ENCODE results near the gene PLXNA2.

PLXNA2 gene

GRCh38 chr1:208083016-208083714 lies 161.0 kb downstream of the PLXNA2 start:
- TF ChIP-seq POLR2AphosphoS5 (IDR thresholded peaks at IDR 0.05; ENCODE audit: low read depth, low read length) (no peak), PAX5 (IDR thresholded peaks at IDR 0.05; ENCODE audit: insufficient read depth, low read length, severe bottlenecking) (no peak), SPI1 (IDR thresholded peaks at IDR 0.05; ENCODE audit: low read depth, low read length) (no peak), POU2F2 (IDR thresholded peaks at IDR 0.05; ENCODE audit: low read depth, low read length) (no peak), POLR2A (IDR thresholded peaks at IDR 0.05; ENCODE audit: low read depth, low read length) (no peak), TAF1 (IDR thresholded peaks at IDR 0.05; ENCODE audit: low read depth, low read length) (no peak)
- DNase-seq (ENCODE audit: insufficient read length, low spot score) (no peak), FAIRE-seq (no peak)

- no peak for FAIRE-seq
- no peak for TF ChIP-seq PAX5 (IDR thresholded peaks at IDR 0.05; ENCODE audit: insufficient read depth, low read length, severe bottlenecking)
- no peak for TF ChIP-seq POLR2AphosphoS5 (IDR thresholded peaks at IDR 0.05; ENCODE audit: low read depth, low read length)
- TF ChIP-seq SPI1 (IDR thresholded peaks at IDR 0.05; ENCODE audit: low read depth, low read length) = no peak
- TF ChIP-seq POU2F2 (IDR thresholded peaks at IDR 0.05; ENCODE audit: low read depth, low read length) = no peak
- TF ChIP-seq POLR2A (IDR thresholded peaks at IDR 0.05; ENCODE audit: low read depth, low read length) = no peak
- no peak for TF ChIP-seq TAF1 (IDR thresholded peaks at IDR 0.05; ENCODE audit: low read depth, low read length)
- no peak for DNase-seq (ENCODE audit: insufficient read length, low spot score)
Observed at GRCh38 chr1:208081972-208082371, 162.2 kb downstream of the PLXNA2 start.

- TF ChIP-seq POLR2A (IDR thresholded peaks at IDR 0.05; ENCODE audit: low read depth, low read length) (no peak), PAX5 (IDR thresholded peaks at IDR 0.05; ENCODE audit: insufficient read depth, low read length, severe bottlenecking) (no peak), SPI1 (IDR thresholded peaks at IDR 0.05; ENCODE audit: low read depth, low read length) (no peak), TAF1 (IDR thresholded peaks at IDR 0.05; ENCODE audit: low read depth, low read length) (no peak), POU2F2 (IDR thresholded peaks at IDR 0.05; ENCODE audit: low read depth, low read length) (no peak), POLR2AphosphoS5 (IDR thresholded peaks at IDR 0.05; ENCODE audit: low read depth, low read length) (no peak)
- no peak for DNase-seq (ENCODE audit: insufficient read length, low spot score)
- FAIRE-seq = no peak
Observed at GRCh38 chr1:208080396-208081286, 163.5 kb downstream of the PLXNA2 start.

DNA sequence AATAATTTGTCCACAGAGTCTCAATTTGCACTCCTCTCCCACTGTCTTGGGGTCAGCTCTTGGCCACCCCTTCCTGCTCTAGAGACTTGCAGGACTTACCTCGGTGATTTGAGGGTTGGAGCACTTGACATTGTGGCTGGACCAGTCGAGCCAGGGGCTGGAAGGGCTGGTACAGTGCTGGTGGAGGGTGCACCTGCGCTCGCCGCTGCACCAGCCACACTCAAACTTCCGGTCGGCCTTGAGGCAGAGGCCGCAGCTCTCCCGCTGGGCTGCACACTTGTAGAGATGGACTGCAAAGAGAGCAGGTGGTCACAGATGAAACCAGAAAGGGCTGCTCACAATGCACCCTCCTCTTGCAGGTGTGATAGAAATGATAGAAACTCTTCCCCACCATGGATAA lies 165.0 kb downstream of the PLXNA2 start:
- FAIRE-seq (no peak), DNase-seq (ENCODE audit: insufficient read length, low spot score) (no peak)
- TF ChIP-seq POLR2A (IDR thresholded peaks at IDR 0.05; ENCODE audit: low read depth, low read length) = no peak
- TF ChIP-seq POLR2AphosphoS5 (IDR thresholded peaks at IDR 0.05; ENCODE audit: low read depth, low read length) = no peak
- TF ChIP-seq POU2F2 (IDR thresholded peaks at IDR 0.05; ENCODE audit: low read depth, low read length) = no peak

- TF ChIP-seq PAX5 (IDR thresholded peaks at IDR 0.05; ENCODE audit: insufficient read depth, low read length, severe bottlenecking) (no peak), POU2F2 (IDR thresholded peaks at IDR 0.05; ENCODE audit: low read depth, low read length) (no peak), TAF1 (IDR thresholded peaks at IDR 0.05; ENCODE audit: low read depth, low read length) (no peak), POLR2A (IDR thresholded peaks at IDR 0.05; ENCODE audit: low read depth, low read length) (no peak), SPI1 (IDR thresholded peaks at IDR 0.05; ENCODE audit: low read depth, low read length) (no peak), POLR2AphosphoS5 (IDR thresholded peaks at IDR 0.05; ENCODE audit: low read depth, low read length) (no peak)
- no peak for DNase-seq (ENCODE audit: insufficient read length, low spot score)
- FAIRE-seq = no peak
Observed at GRCh38 chr1:208078752-208079151, 165.4 kb downstream of the PLXNA2 start.

- TF ChIP-seq PAX5 (IDR thresholded peaks at IDR 0.05; ENCODE audit: insufficient read depth, low read length, severe bottlenecking) (no peak), SPI1 (IDR thresholded peaks at IDR 0.05; ENCODE audit: low read depth, low read length) (no peak), TAF1 (IDR thresholded peaks at IDR 0.05; ENCODE audit: low read depth, low read length) (no peak), POLR2AphosphoS5 (IDR thresholded peaks at IDR 0.05; ENCODE audit: low read depth, low read length) (no peak)
- no peak for DNase-seq (ENCODE audit: insufficient read length, low spot score)
Observed at GRCh38 chr1:208077232-208078075, 166.7 kb downstream of the PLXNA2 start.

GRCh38 chr1:208074353-208074752 lies 169.8 kb downstream of the PLXNA2 start:
- TF ChIP-seq POU2F2 (IDR thresholded peaks at IDR 0.05; ENCODE audit: low read depth, low read length) = no peak
- no peak for TF ChIP-seq PAX5 (IDR thresholded peaks at IDR 0.05; ENCODE audit: insufficient read depth, low read length, severe bottlenecking)
- TF ChIP-seq POLR2AphosphoS5 (IDR thresholded peaks at IDR 0.05; ENCODE audit: low read depth, low read length) = no peak
- DNase-seq (ENCODE audit: insufficient read length, low spot score) (no peak), FAIRE-seq (no peak)

More at GRCh38 chr1:208077232-208078075, 166.7 kb downstream of the PLXNA2 start:
- no peak for FAIRE-seq

GRCh38 chr1:208071435-208072031 lies 172.7 kb downstream of the PLXNA2 start:
- DNase-seq (ENCODE audit: insufficient read length, low spot score) (no peak), FAIRE-seq (no peak)
- no peak for TF ChIP-seq POLR2A (IDR thresholded peaks at IDR 0.05; ENCODE audit: low read depth, low read length)
- no peak for TF ChIP-seq POLR2AphosphoS5 (IDR thresholded peaks at IDR 0.05; ENCODE audit: low read depth, low read length)
- TF ChIP-seq PAX5 (IDR thresholded peaks at IDR 0.05; ENCODE audit: insufficient read depth, low read length, severe bottlenecking) = no peak

DNA sequence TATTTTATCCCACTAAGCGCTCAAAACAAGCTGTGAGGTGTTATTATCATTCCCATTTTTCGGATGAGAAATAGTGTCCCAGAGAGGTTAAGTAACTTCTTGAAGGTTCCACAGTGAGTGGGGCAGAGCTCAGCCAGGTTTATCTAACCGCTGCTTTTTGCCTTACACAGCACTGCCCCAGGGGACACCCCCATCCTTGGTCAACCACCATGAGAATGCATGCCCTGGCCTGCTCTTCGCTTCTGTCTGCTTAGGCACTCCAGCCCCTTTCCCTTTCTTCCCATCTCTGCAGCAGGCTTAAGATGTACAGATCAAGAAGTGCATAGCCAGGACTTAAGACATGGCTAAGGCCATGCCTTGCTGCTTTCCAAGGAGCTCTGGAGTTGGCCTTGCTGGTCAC lies 174.3 kb downstream of the PLXNA2 start:
- DNase-seq (ENCODE audit: insufficient read length, low spot score) (no peak), FAIRE-seq (no peak)
- TF ChIP-seq POLR2A (IDR thresholded peaks at IDR 0.05; ENCODE audit: low read depth, low read length) = no peak
- TF ChIP-seq POLR2AphosphoS5 (IDR thresholded peaks at IDR 0.05; ENCODE audit: low read depth, low read length) = no peak
- no peak for TF ChIP-seq SPI1 (IDR thresholded peaks at IDR 0.05; ENCODE audit: low read depth, low read length)
- TF ChIP-seq TAF1 (IDR thresholded peaks at IDR 0.05; ENCODE audit: low read depth, low read length) = no peak
- TF ChIP-seq POU2F2 (IDR thresholded peaks at IDR 0.05; ENCODE audit: low read depth, low read length) = no peak
- TF ChIP-seq PAX5 (IDR thresholded peaks at IDR 0.05; ENCODE audit: insufficient read depth, low read length, severe bottlenecking) = no peak

Data from GM12891 (cell line).